ENCODE measurements around the gene CHMP2B. TPM values are rescaled to one million over a fixed set of nuclear protein-coding genes. Genes with fewer than 3 reads are reported as not detected.

The CHMP2B gene
- total RNA-seq, 1 experiment from 2014 or later: 39.3 TPM

- Mint-ChIP-seq H3K27me3 (ENCODE audit: low read depth) (no peaks in the 10 kb centered on the region), H3K36me3 (ENCODE audit: insufficient read depth in 1 of 3, low read depth in 3 of 3) (no peaks in the 10 kb centered on the region), H3K4me1 (peaks cover under 1 to 3% of the 10 kb centered on the region in 2 experiments; a peak in 3 of 4 replicates), H3K27ac (no peak overlapping the region), H3K4me3 (no peak overlapping the region), H3K9me3 (no peaks in the 10 kb centered on the region)
- H4K91ac ChIP-seq (ENCODE audit: insufficient read length, low read depth, low read length): no peak overlapping the region
- no peak overlapping the region for H4K5ac ChIP-seq (ENCODE audit: insufficient read length, low read depth, low read length)
- H2BK120ac ChIP-seq (ENCODE audit: low read depth, low read length, poor library complexity, severe bottlenecking): no peak overlapping the region
- H3K14ac ChIP-seq (ENCODE audit: insufficient read depth, low read length): no peak overlapping the region
- H2BK5ac ChIP-seq (ENCODE audit: insufficient read length, low read length): no peak overlapping the region
- H3K27me3 ChIP-seq (ENCODE audit: insufficient read depth, low read length): no peaks in the 10 kb centered on the region
- no peak overlapping the region for H3K4ac ChIP-seq (ENCODE audit: low read depth, low read length)
- H3T11ph ChIP-seq (ENCODE audit: low read length): no peak overlapping the region
- no peak overlapping the region for H2AFZ ChIP-seq (ENCODE audit: low read length)
- H3K79me2 ChIP-seq (ENCODE audit: insufficient read depth, low read length): no peaks in the 10 kb centered on the region
- no peaks in the 10 kb centered on the region for H4K20me1 ChIP-seq (ENCODE audit: control insufficient read depth, insufficient read depth, insufficient read length)
- H3K18ac ChIP-seq (ENCODE audit: insufficient read length, low read depth, low read length): no peak overlapping the region
- no peak overlapping the region for H4K8ac ChIP-seq (replicated peaks; ENCODE audit: insufficient read length, low read depth, low read length)
- H3K56ac ChIP-seq (ENCODE audit: insufficient read length, low read depth, low read length): no peak overlapping the region
- H3K79me1 ChIP-seq (ENCODE audit: insufficient read depth, low read depth, low read length, poor library complexity, severe bottlenecking): no peaks in the 10 kb centered on the region
- no peak overlapping the region for H3K9ac ChIP-seq (ENCODE audit: extremely low read depth, insufficient read length, low read length)
- H3K4me2 ChIP-seq (ENCODE audit: insufficient read depth, insufficient read length, low read length): no peak overlapping the region
- H3K4me1 ChIP-seq (ENCODE audit: insufficient read depth, low read length): no peaks in the 10 kb centered on the region; the same call in 1 of the 2 replicates
- no peaks in the 10 kb centered on the region for H3K9me3 ChIP-seq (ENCODE audit: control insufficient read depth, low read depth, low read length)
- TF ChIP-seq CTCF (conservative IDR thresholded peaks at IDR 0.05): no peak
- H2BK12ac ChIP-seq (ENCODE audit: insufficient read length, low read depth, low read length): no peak overlapping the region
- no peak overlapping the region for H2BK15ac ChIP-seq (ENCODE audit: low read depth, low read length)
- H3K23ac ChIP-seq (ENCODE audit: insufficient read length, low read depth, low read length): no peak overlapping the region
- H2AK5ac ChIP-seq (ENCODE audit: insufficient read length, low read length): no peak overlapping the region
- no peak overlapping the region for H3K27ac ChIP-seq (ENCODE audit: insufficient read length, low read depth, low read length)
- no peak for DNase-seq
- H2BK20ac ChIP-seq (ENCODE audit: low read depth, low read length, poor library complexity, severe bottlenecking): no peak overlapping the region
- H3K23me2 ChIP-seq (ENCODE audit: insufficient read length, low read depth, low read length, poor library complexity, severe bottlenecking): no peaks in the 10 kb centered on the region
These were observed 45.6 kb upstream of the CHMP2B start for GRCh38 chr3:87181551-87181950.
